Brain microvascular endothelial cell (primary cell): Measurements from ENCODE around the gene KIF13A.

Experiments used
- DNase-seq: peaks from one replicate; pipeline ENCODE4 v3.0.0-alpha.2; 2020
- H3K27ac ChIP-seq: fragments of 250-450 bp; sonication (Bioruptor Pico); 2 replicates; pipeline ENCODE4 v1.5.1; 2020; ENCODE audit warnings: mild to moderate bottlenecking, moderate library complexity
- H3K27me3 ChIP-seq: fragments of 250-450 bp; sonication (Bioruptor Pico); replicated peaks from 2 replicates; pipeline ENCODE4 v1.5.1; 2020; ENCODE audit warnings: mild to moderate bottlenecking
- H3K36me3 ChIP-seq: fragments of 250-450 bp; sonication (Bioruptor Pico); replicated peaks from 2 replicates; pipeline ENCODE4 v1.5.1; 2020; ENCODE audit warnings: mild to moderate bottlenecking
- H3K4me3 ChIP-seq: 2 replicates; pipeline ENCODE4 v1.5.1; 2011; ENCODE audit warnings: low read depth, mild to moderate bottlenecking, control low read depth, low read length, moderate library complexity
- CTCF ChIP-seq: IDR thresholded peaks from 2 replicates; pipeline ENCODE4 v1.5.1; 2011; ENCODE audit warnings: low read depth, mild to moderate bottlenecking, moderate library complexity, low read length, control low read depth, inconsistent platforms; ENCODE audit errors: missing control alignments
- in situ Hi-C: cut with HindIII; loops from 2 replicates; pipeline ENCODE4 v1.10.0; 2017; ENCODE audit warnings: low sequenced_read_pairs, low pct_ligation_motif_present

Gene KIF13A

GRCh38 chr6:17964633-17965032 lies 22.8 kb downstream of the KIF13A start:
- Histone ChIP-seq H3K4me3 (no peak overlapping the region), H3K27me3 (no peaks in the 10 kb centered on the region), H3K27ac (peak overlapping the region; percentile 43), H3K36me3 (no peaks in the 10 kb centered on the region)
- in situ Hi-C loops = no loop called here
- no peak for TF ChIP-seq CTCF
- DNase-seq = peak; percentile 57

- peak overlapping the region; percentile 66 for H3K27ac ChIP-seq
- no peaks in the 10 kb centered on the region for H3K27me3 ChIP-seq
- TF ChIP-seq CTCF = no peak
- peak overlapping the region; percentile 1 for H3K4me3 ChIP-seq
- in situ Hi-C loops = no loop called here
- H3K36me3 ChIP-seq = no peaks in the 10 kb centered on the region
- peak; percentile 96 for DNase-seq
These were observed 24.9 kb downstream of the KIF13A start for GRCh38 chr6:17962436-17963031.

- H3K27ac ChIP-seq = no peak overlapping the region
- no peak overlapping the region for H3K4me3 ChIP-seq
- H3K36me3 ChIP-seq = no peaks in the 10 kb centered on the region
- in situ Hi-C loops = no loop called here
- no peak for TF ChIP-seq CTCF
- H3K27me3 ChIP-seq = no peaks in the 10 kb centered on the region
- no peak for DNase-seq
These were observed 28.1 kb downstream of the KIF13A start for GRCh38 chr6:17959302-17959701.

- no peak for TF ChIP-seq CTCF
- no peak overlapping the region for H3K4me3 ChIP-seq
- in situ Hi-C loops = no loop called here
- no peaks in the 10 kb centered on the region for H3K27me3 ChIP-seq
- H3K36me3 ChIP-seq = no peaks in the 10 kb centered on the region
- peak overlapping the region; percentile 39 for H3K27ac ChIP-seq
- no peak for DNase-seq
These were observed 29.4 kb downstream of the KIF13A start for GRCh38 chr6:17957904-17958620.

- peak; percentile 76 for DNase-seq
- in situ Hi-C loops = no loop called here
- Histone ChIP-seq H3K4me3 (no peak overlapping the region), H3K36me3 (no peaks in the 10 kb centered on the region), H3K27ac (peak overlapping the region; percentile 39), H3K27me3 (no peaks in the 10 kb centered on the region)
- no peak for TF ChIP-seq CTCF
These were observed 29.9 kb downstream of the KIF13A start for GRCh38 chr6:17957498-17957897.

- Histone ChIP-seq H3K36me3 (no peaks in the 10 kb centered on the region), H3K4me3 (no peak overlapping the region), H3K27ac (peak overlapping the region; percentile 39), H3K27me3 (no peaks in the 10 kb centered on the region)
- no peak for DNase-seq
- no peak for TF ChIP-seq CTCF
- in situ Hi-C loops = no loop called here
These were observed 30.3 kb downstream of the KIF13A start for GRCh38 chr6:17957086-17957485.
